ENCODE measurements around the gene ST6GAL1.

DNA sequence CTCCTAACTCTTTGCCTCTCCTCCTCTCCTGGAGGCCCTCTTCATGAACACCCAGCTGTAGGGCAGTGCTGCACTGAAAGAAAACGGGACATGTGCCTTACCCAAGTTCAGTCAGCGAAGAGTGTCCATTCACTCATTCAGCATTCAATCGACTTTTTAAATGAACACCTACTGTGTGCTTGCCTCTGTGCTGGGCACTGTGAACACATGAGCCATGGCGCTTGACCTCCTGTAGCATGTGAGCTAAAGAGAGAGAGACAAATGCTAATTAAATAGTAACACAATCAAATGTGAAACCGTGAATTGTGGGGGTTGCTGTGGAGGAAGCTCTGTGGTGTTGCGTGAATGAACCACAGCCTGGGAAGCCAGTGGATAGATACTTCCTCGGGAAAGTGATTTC, 43.4 kb downstream of the ST6GAL1 start:
- TF ChIP-seq CTCF (IDR thresholded peaks at IDR 0.05) (no peak), POLR2A (IDR thresholded peaks at IDR 0.05) (no peak)

All from heart left ventricle (tissue), 13 donors.